Measurements from ENCODE around the gene ADCY7.

ADCY7 gene

GRCh38 chr16:50289950-50290764 lies 23.8 kb downstream of the ADCY7 start:
- ATAC-seq (ENCODE audit: low read depth) (no peak), DNase-seq (ENCODE audit: low spot score) (no peak)
- no peaks in the 10 kb centered on the region for H3K4me1 ChIP-seq (ENCODE audit: insufficient read depth, poor library complexity, severe bottlenecking)
- H3K9me3 ChIP-seq (ENCODE audit: severe bottlenecking): no peaks in the 10 kb centered on the region
- no peak overlapping the region for H3K4me3 ChIP-seq (ENCODE audit: severe bottlenecking)
- H3K27me3 ChIP-seq (ENCODE audit: insufficient read depth, poor library complexity, severe bottlenecking): no peaks in the 10 kb centered on the region
- no peak overlapping the region for H3K27ac ChIP-seq (ENCODE audit: poor library complexity, severe bottlenecking)
- no peaks in the 10 kb centered on the region for H3K36me3 ChIP-seq (ENCODE audit: low read depth)
- TF ChIP-seq, protein P1, sequence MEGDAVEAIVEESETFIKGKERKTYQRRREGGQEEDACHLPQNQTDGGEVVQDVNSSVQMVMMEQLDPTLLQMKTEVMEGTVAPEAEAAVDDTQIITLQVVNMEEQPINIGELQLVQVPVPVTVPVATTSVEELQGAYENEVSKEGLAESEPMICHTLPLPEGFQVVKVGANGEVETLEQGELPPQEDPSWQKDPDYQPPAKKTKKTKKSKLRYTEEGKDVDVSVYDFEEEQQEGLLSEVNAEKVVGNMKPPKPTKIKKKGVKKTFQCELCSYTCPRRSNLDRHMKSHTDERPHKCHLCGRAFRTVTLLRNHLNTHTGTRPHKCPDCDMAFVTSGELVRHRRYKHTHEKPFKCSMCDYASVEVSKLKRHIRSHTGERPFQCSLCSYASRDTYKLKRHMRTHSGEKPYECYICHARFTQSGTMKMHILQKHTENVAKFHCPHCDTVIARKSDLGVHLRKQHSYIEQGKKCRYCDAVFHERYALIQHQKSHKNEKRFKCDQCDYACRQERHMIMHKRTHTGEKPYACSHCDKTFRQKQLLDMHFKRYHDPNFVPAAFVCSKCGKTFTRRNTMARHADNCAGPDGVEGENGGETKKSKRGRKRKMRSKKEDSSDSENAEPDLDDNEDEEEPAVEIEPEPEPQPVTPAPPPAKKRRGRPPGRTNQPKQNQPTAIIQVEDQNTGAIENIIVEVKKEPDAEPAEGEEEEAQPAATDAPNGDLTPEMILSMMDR (IDR thresholded peaks at IDR 0.05; ENCODE audit: poor library complexity, severe bottlenecking): no peak

GRCh38 chr16:50290856-50291255 lies 24.5 kb downstream of the ADCY7 start:
- no peaks in the 10 kb centered on the region for H3K4me1 ChIP-seq (ENCODE audit: insufficient read depth, poor library complexity, severe bottlenecking)
- no peak for ATAC-seq (ENCODE audit: low read depth)
- TF ChIP-seq, protein P1 (IDR thresholded peaks at IDR 0.05; ENCODE audit: poor library complexity, severe bottlenecking): no peak

GRCh38 chr16:50291719-50292565 lies 25.6 kb downstream of the ADCY7 start:
- no peak for DNase-seq (ENCODE audit: low spot score)
- Histone ChIP-seq H3K27ac (ENCODE audit: poor library complexity, severe bottlenecking) (no peak overlapping the region), H3K9me3 (ENCODE audit: severe bottlenecking) (no peaks in the 10 kb centered on the region), H3K36me3 (ENCODE audit: low read depth) (no peaks in the 10 kb centered on the region), H3K4me1 (ENCODE audit: insufficient read depth, poor library complexity, severe bottlenecking) (no peaks in the 10 kb centered on the region), H3K27me3 (ENCODE audit: insufficient read depth, poor library complexity, severe bottlenecking) (no peaks in the 10 kb centered on the region), H3K4me3 (ENCODE audit: severe bottlenecking) (no peak overlapping the region)
- TF ChIP-seq, protein P1 (IDR thresholded peaks at IDR 0.05; ENCODE audit: poor library complexity, severe bottlenecking): no peak
- no peak for ATAC-seq (ENCODE audit: low read depth)

More at GRCh38 chr16:50290856-50291255, 24.5 kb downstream of the ADCY7 start:
- Histone ChIP-seq H3K36me3 (ENCODE audit: low read depth) (no peaks in the 10 kb centered on the region), H3K4me3 (ENCODE audit: severe bottlenecking) (no peak overlapping the region), H3K9me3 (ENCODE audit: severe bottlenecking) (no peaks in the 10 kb centered on the region), H3K27ac (ENCODE audit: poor library complexity, severe bottlenecking) (no peak overlapping the region), H3K27me3 (ENCODE audit: insufficient read depth, poor library complexity, severe bottlenecking) (no peaks in the 10 kb centered on the region)
- DNase-seq (ENCODE audit: low spot score): no peak

- H3K4me1 ChIP-seq (ENCODE audit: insufficient read depth, poor library complexity, severe bottlenecking): no peaks in the 10 kb centered on the region
These were observed 26.2 kb downstream of the ADCY7 start for GRCh38 chr16:50292566-50292948.

More at GRCh38 chr16:50292566-50292948, 26.2 kb downstream of the ADCY7 start:
- DNase-seq (ENCODE audit: low spot score) (no peak), ATAC-seq (ENCODE audit: low read depth) (no peak)
- no peaks in the 10 kb centered on the region for H3K9me3 ChIP-seq (ENCODE audit: severe bottlenecking)
- no peaks in the 10 kb centered on the region for H3K36me3 ChIP-seq (ENCODE audit: low read depth)
- TF ChIP-seq, protein P1 (IDR thresholded peaks at IDR 0.05; ENCODE audit: poor library complexity, severe bottlenecking): no peak
- H3K27ac ChIP-seq (ENCODE audit: poor library complexity, severe bottlenecking): no peak overlapping the region
- H3K4me3 ChIP-seq (ENCODE audit: severe bottlenecking): no peak overlapping the region
- no peaks in the 10 kb centered on the region for H3K27me3 ChIP-seq (ENCODE audit: insufficient read depth, poor library complexity, severe bottlenecking)

Measured in RWPE2 (cell line).